SK-N-SH (cell line): ENCODE results near the gene MAU2. TPM values are rescaled to one million over a fixed set of nuclear protein-coding genes. Genes with fewer than 3 reads are reported as not detected.
A peak's percentile ranks its signal among the peaks of the same experiment; 100 is the strongest.

Experiments used
- CTCF ChIA-PET: fragments of 300-600, 350-600 bp; formaldehyde crosslinking; extraction: SDS; loops from one replicate; lab custom pipeline; 2021; lab: Yijun Ruan, JAX
- POLR2A ChIA-PET: fragments of 350-600 bp; sonication (Branson Sonifier 250); formaldehyde crosslinking; extraction: SDS; loops from one replicate; lab custom pipeline; 2020; ENCODE audit warnings: antibody characterized with exemption, inconsistent platforms; lab: Yijun Ruan, JAX
- DNase-seq: peaks from one replicate; pipeline ENCODE4 v3.0.0; 2012
- H2AFZ ChIP-seq: fragments of 200-600 bp; sonication (generic); 2 replicates; pipeline ENCODE4 v1.8.1; 2016; ENCODE audit warnings: antibody characterized with exemption, mild to moderate bottlenecking, low read depth
- H3F3A ChIP-seq: fragments of 200-600 bp; sonication (generic); replicated peaks from 2 replicates; pipeline ENCODE3; 2016; ENCODE audit warnings: antibody characterized with exemption, mild to moderate bottlenecking; ENCODE audit not compliant: insufficient read depth
- H3K27ac ChIP-seq, 2 experiments: fragments of 200-500 bp in 1 of 2; fragments of 200-600 bp in 1 of 2; sonication (Bioruptor generic) in 1 of 2; sonication (generic), shearing (Covaris generic) in 1 of 2; 2 replicates each; pipeline versions ENCODE4 v1.5.1 to v1.6.1; 2014 to 2016; ENCODE audit warnings: low read depth in 2 of 2, inconsistent platforms in 1 of 2, low read length in 1 of 2, mild to moderate bottlenecking in 1 of 2, mixed read lengths in 1 of 2
- H3K27me3 ChIP-seq: fragments of 200-600 bp; sonication (generic), shearing (Covaris generic); 2 replicates; pipeline ENCODE4 v1.6.1; 2016; ENCODE audit warnings: mixed run types; ENCODE audit not compliant: insufficient read depth
- H3K36me3 ChIP-seq, 2 experiments: fragments of 200-500 bp in 1 of 2; fragments of 200-600 bp in 1 of 2; sonication (Bioruptor generic) in 1 of 2; sonication (generic) in 1 of 2; replicated peaks in 1 of 2; 2 replicates each; pipeline versions ENCODE3 to v1.5.1; 2014 to 2016; ENCODE audit warnings: low read length in 1 of 2, mild to moderate bottlenecking in 1 of 2; ENCODE audit not compliant: insufficient read depth in 2 of 2, control insufficient read depth in 1 of 2
- H3K4me1 ChIP-seq, 2 experiments: fragments of 200-500 bp in 1 of 2; fragments of 200-600 bp in 1 of 2; sonication (Bioruptor generic) in 1 of 2; sonication (generic), shearing (Covaris generic) in 1 of 2; 2 replicates each; pipeline versions ENCODE4 v1.5.1 to v1.6.1; 2014 to 2016; ENCODE audit warnings: low read depth in 1 of 2, low read length in 1 of 2, mixed run types in 1 of 2; ENCODE audit not compliant: insufficient read depth in 2 of 2, control insufficient read depth in 1 of 2
- H3K4me2 ChIP-seq: fragments of 200-600 bp; sonication (generic), shearing (Covaris generic); 2 replicates; pipeline ENCODE4 v1.6.1; 2017; ENCODE audit warnings: mixed run types
- H3K4me3 ChIP-seq, 2 experiments: fragments of 200-500 bp in 1 of 2; fragments of 200-600 bp in 1 of 2; sonication (Bioruptor generic) in 1 of 2; sonication (generic), shearing (Covaris generic) in 1 of 2; 2 replicates each; pipeline versions ENCODE4 v1.5.1 to v1.8.1; 2014 to 2016; ENCODE audit warnings: low read depth in 2 of 2, inconsistent platforms in 1 of 2, low read length in 1 of 2, mild to moderate bottlenecking in 1 of 2, mixed read lengths in 1 of 2, moderate library complexity in 1 of 2
- H3K79me2 ChIP-seq: fragments of 200-600 bp; sonication (generic); 2 replicates; pipeline ENCODE4 v1.8.1; 2017; ENCODE audit warnings: mild to moderate bottlenecking; ENCODE audit not compliant: insufficient read depth
- H3K9ac ChIP-seq: fragments of 200-600 bp; sonication (generic); 2 replicates; pipeline ENCODE4 v1.6.1; 2017; ENCODE audit warnings: mixed run types
- H3K9me2 ChIP-seq: fragments of 200-600 bp; sonication (generic); 2 replicates; pipeline ENCODE4 v1.6.1; 2017; ENCODE audit warnings: mixed run types
- H3K9me3 ChIP-seq: fragments of 200-600 bp; sonication (generic); 2 replicates; pipeline ENCODE4 v1.6.1; 2017; ENCODE audit warnings: mixed run types, mild to moderate bottlenecking, moderate library complexity
- H4K20me1 ChIP-seq: fragments of 200-600 bp; sonication (generic); 2 replicates; pipeline ENCODE4 v1.6.1; 2017; ENCODE audit warnings: mild to moderate bottlenecking, mixed run types; ENCODE audit not compliant: insufficient read depth
- CHD2 ChIP-seq: fragments of 150-350 bp; IDR thresholded peaks from 2 replicates; pipeline ENCODE4 v1.6.1; 2018; ENCODE audit warnings: low read length; ENCODE audit not compliant: partially characterized antibody
- EP300 ChIP-seq, 2 experiments: IDR thresholded peaks; 2 replicates each; pipeline versions ENCODE4 v1.4.0 to v1.6.1; 2012; ENCODE audit warnings: borderline replicate concordance in 1 of 2, low read depth in 1 of 2, low read length in 1 of 2
- FOXJ3 ChIP-seq: sonication (generic); formaldehyde crosslinking; IDR thresholded peaks from 2 replicates; pipeline ENCODE4 v1.5.1; 2020; ENCODE audit warnings: mild to moderate bottlenecking, missing genetic modification reagents
- NRF1 ChIP-seq: IDR thresholded peaks from 2 replicates; pipeline ENCODE4 v1.6.1; 2012; ENCODE audit warnings: low read depth, mild to moderate bottlenecking, low read length
- RFX5 ChIP-seq: IDR thresholded peaks from 2 replicates; pipeline ENCODE4 v1.6.1; 2012; ENCODE audit warnings: mild to moderate bottlenecking, improper control_type of control experiment, low read length
- SMC3 ChIP-seq: IDR thresholded peaks from 2 replicates; pipeline ENCODE4 v1.6.1; 2012; ENCODE audit warnings: low read depth, low read length, improper control_type of control experiment
- TAF1 ChIP-seq: IDR thresholded peaks from 2 replicates; pipeline ENCODE4 v1.6.1; 2012; ENCODE audit warnings: low read depth, mild to moderate bottlenecking, low read length, moderate library complexity, borderline replicate concordance
- USF2 ChIP-seq: fragments of 150-350 bp; IDR thresholded peaks from 2 replicates; pipeline ENCODE4 v1.6.1; 2017; ENCODE audit warnings: antibody characterized with exemption, low read length, low read depth, borderline replicate concordance
- YY1 ChIP-seq: IDR thresholded peaks from 2 replicates; pipeline ENCODE4 v1.4.0; 2012; ENCODE audit warnings: low read depth, mild to moderate bottlenecking
- WGBS: methylation state at CpG from one replicate; pipeline ENCODE4 v1.1.6; 2017; ENCODE audit warnings: low lambda C conversion rate; 5-methylcytosine and 5-hydroxymethylcytosine counted together
- polyA plus RNA-seq, 3 experiments: library from polyadenylated mRNA; depleted of rRNA; stranded (reverse); fragments of >200 nt; gene quantifications; 2 replicates each; pipeline ENCODE4 v1.2.3, GENCODE V29; 2012
- TF ChIP-seq, protein P1 (sequence below): fragments of 150-350 bp; IDR thresholded peaks from 2 replicates; pipeline ENCODE4 v1.6.1; 2016; ENCODE audit warnings: mild to moderate bottlenecking, low read depth, low read length

MAU2 gene
- polyA plus RNA-seq, 1 of the 3 experiments (the other 2 are of a cell fraction): 17.6 TPM

DNA sequence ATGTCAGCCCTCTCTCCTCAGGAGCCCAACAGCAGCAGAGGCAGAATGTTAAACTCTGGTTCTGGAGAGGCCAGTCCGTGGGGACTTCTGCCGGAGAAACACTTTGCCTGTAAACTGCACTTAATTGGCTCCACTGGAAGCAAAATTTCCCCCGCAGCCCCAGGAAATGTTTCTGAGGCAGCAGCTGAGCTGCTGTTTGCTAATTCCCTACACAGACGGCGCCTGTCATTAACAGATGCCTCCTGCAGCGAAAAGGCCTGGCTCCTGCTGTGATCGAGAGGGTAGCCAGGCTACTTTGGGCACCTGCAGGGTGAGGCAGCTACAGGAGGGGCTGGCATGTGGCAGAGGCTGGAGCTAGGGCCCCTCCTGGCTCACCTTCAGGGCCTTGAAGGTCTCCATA is 42.3 kb upstream of the MAU2 start:
- H3K9me2 ChIP-seq: no peaks in the 10 kb centered on the region
- no peak overlapping the region for H2AFZ ChIP-seq
- no peak overlapping the region for H3K4me3 ChIP-seq
- H3K4me1 ChIP-seq: peaks cover 0 to 16% of the 10 kb centered on the region in 2 experiments; a peak in 1 of 4 replicates
- POLR2A ChIA-PET: no interaction called here
- peaks cover 0 to 60% of the 10 kb centered on the region in 2 experiments for H3K36me3 ChIP-seq
- no peaks in the 10 kb centered on the region for H3K27me3 ChIP-seq
- CTCF ChIA-PET: interaction anchor here (0.8 to 0.9 kb wide), 2 partner anchors 64 to 104 kb away, joined by 3 read pairs; no protein-coding TSS in a partner anchor
- 100% methylated on average over 5 of the region's 7 CpGs for WGBS
- TF ChIP-seq RFX5 (no peak), TAF1 (no peak)
- H3K9me3 ChIP-seq: no peaks in the 10 kb centered on the region
- DNase-seq: peak; percentile 18
- no peak overlapping the region for H3K9ac ChIP-seq
- H3F3A ChIP-seq: peaks cover 3% of the 10 kb centered on the region
- H3K4me2 ChIP-seq: no peak overlapping the region
- no peak overlapping the region; a peak in 1 of 4 replicates for H3K27ac ChIP-seq
- H4K20me1 ChIP-seq: no peaks in the 10 kb centered on the region
- H3K79me2 ChIP-seq: no peaks in the 10 kb centered on the region

DNA sequence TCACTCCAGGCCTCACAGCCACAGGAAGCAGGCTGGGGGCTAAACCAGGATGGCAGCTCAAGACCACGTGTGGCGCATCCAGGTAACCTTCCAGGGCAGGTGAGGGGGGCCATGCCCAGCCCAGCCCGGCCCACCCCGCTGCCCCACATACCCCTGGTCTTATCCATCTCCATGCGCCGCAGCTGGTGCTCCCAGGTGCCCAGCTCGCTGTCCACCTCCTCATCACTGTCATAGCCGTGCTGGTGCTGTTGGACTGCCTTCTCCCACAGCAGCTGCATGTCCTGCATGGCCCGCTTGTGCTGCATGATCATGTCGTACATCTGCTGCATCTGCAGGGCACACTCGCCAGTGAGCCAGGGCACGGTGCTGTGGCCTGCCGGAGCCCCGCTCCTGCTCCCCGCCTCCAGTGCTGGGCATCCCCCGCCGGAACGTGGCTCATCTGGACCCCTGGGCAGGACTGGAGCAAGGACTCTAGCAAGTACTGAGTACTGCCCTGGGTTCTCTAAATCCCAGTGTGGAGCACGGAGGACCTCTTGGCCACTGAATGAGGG is 41.5 kb upstream of the MAU2 start:
- H3K4me3 ChIP-seq: no peak overlapping the region
- peaks cover 0 to 12% of the 10 kb centered on the region in 2 experiments; a peak in 1 of 4 replicates for H3K4me1 ChIP-seq
- peaks cover 0 to 65% of the 10 kb centered on the region in 2 experiments for H3K36me3 ChIP-seq
- no peak overlapping the region; a peak in 1 of 4 replicates for H3K27ac ChIP-seq
- no peak overlapping the region for H3K9ac ChIP-seq
- H3K27me3 ChIP-seq: no peaks in the 10 kb centered on the region
- H3K9me3 ChIP-seq: no peaks in the 10 kb centered on the region
- WGBS: 89% methylated on average over 9 of the region's 19 CpGs
- no peaks in the 10 kb centered on the region for H3F3A ChIP-seq
- ChIA-PET CTCF (interaction anchor here (0.9 kb wide), 1 partner anchor 105 kb away, joined by 3 read pairs; no protein-coding TSS in a partner anchor), POLR2A (no interaction called here)
- no peaks in the 10 kb centered on the region for H3K79me2 ChIP-seq
- H3K9me2 ChIP-seq: no peaks in the 10 kb centered on the region
- H4K20me1 ChIP-seq: no peaks in the 10 kb centered on the region
- no peak overlapping the region for H3K4me2 ChIP-seq
- no peak for DNase-seq
- TF ChIP-seq CHD2 (no peak), YY1 (no peak), SMC3 (no peak), NRF1 (no peak), EP300 (IDR thresholded peaks at IDR 0.05; ENCODE audit: borderline replicate concordance in 1 of 2, low read depth in 1 of 2, low read length in 1 of 2) (no peak), USF2 (no peak), FOXJ3 (CRISPR knock-in tag) (no peak), RFX5 (no peak)
- TF ChIP-seq, protein P1, sequence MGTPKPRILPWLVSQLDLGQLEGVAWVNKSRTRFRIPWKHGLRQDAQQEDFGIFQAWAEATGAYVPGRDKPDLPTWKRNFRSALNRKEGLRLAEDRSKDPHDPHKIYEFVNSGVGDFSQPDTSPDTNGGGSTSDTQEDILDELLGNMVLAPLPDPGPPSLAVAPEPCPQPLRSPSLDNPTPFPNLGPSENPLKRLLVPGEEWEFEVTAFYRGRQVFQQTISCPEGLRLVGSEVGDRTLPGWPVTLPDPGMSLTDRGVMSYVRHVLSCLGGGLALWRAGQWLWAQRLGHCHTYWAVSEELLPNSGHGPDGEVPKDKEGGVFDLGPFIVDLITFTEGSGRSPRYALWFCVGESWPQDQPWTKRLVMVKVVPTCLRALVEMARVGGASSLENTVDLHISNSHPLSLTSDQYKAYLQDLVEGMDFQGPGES: no peak
- TF ChIP-seq, all 33 proteins: peak for 0
- H2AFZ ChIP-seq: no peak overlapping the region
